ENCODE data around the gene KLHL15. TPM values are rescaled to one million over a fixed set of nuclear protein-coding genes. Genes with fewer than 3 reads are reported as not detected.

The KLHL15 gene
- total RNA-seq, 4 donors from 2014 or later, result 0.60 to 6.7 (median 5.3) TPM

GRCh38 chrX:23993012-23993633 is 33.9 kb downstream of the KLHL15 start:
- WGBS, 2 donors (ENCODE audit: low coverage in 1 of 2), result 76% methylated on average over 3 of the region's 3 CpGs; no CpG with 5 or more reads in 1 of the 2 donors
- Histone ChIP-seq H3K36me3 (no peaks in the 10 kb centered on the region), H3K27ac (no peak overlapping the region), H3K9me3 (no peaks in the 10 kb centered on the region), H3K4me3 (no peak overlapping the region), H3K27me3 (no peaks in the 10 kb centered on the region), H3K4me1 (no peaks in the 10 kb centered on the region)
- intact Hi-C loops (cut with DNase I; ENCODE audit: low total_unique reads), result no loop called here
- DNase-seq, result no peak
- in situ Hi-C loops (cut with MboI; ENCODE audit: low pct_ligation_motif_present in 1 of 4, low pct_unique_long_range_greater_than_20kb in 1 of 4, low sequenced_read_pairs in 3 of 4), result no loop called here
- no peak for TF ChIP-seq EP300 (IDR thresholded peaks at IDR 0.05; ENCODE audit: low read depth)
- no peak for TF ChIP-seq CTCF (IDR thresholded peaks at IDR 0.05)
- no peak for TF ChIP-seq POLR2AphosphoS5 (IDR thresholded peaks at IDR 0.05)
- no peak for TF ChIP-seq POLR2A (IDR thresholded peaks at IDR 0.05)

GRCh38 chrX:23992431-23992830 is 34.6 kb downstream of the KLHL15 start:
- intact Hi-C loops (cut with DNase I; ENCODE audit: low total_unique reads), result no loop called here
- no peaks in the 10 kb centered on the region for H3K36me3 ChIP-seq
- H3K9me3 ChIP-seq, result no peaks in the 10 kb centered on the region
- no peak for DNase-seq
- in situ Hi-C loops (cut with MboI; ENCODE audit: low pct_ligation_motif_present in 1 of 4, low pct_unique_long_range_greater_than_20kb in 1 of 4, low sequenced_read_pairs in 3 of 4), result no loop called here
- WGBS, 2 donors (ENCODE audit: low coverage in 1 of 2), result 80% methylated on average over 3 of the region's 3 CpGs; no CpG with 5 or more reads in 1 of the 2 donors
- TF ChIP-seq EP300 (IDR thresholded peaks at IDR 0.05; ENCODE audit: low read depth), result no peak
- TF ChIP-seq CTCF (IDR thresholded peaks at IDR 0.05), result no peak
- no peak for TF ChIP-seq POLR2A (IDR thresholded peaks at IDR 0.05)
- TF ChIP-seq POLR2AphosphoS5 (IDR thresholded peaks at IDR 0.05), result no peak
- H3K27ac ChIP-seq, result no peak overlapping the region
- H3K4me3 ChIP-seq, result no peak overlapping the region
- no peaks in the 10 kb centered on the region for H3K4me1 ChIP-seq
- H3K27me3 ChIP-seq, result no peaks in the 10 kb centered on the region

- DNase-seq, result no peak
- Histone ChIP-seq H3K9me3 (no peaks in the 10 kb centered on the region), H3K4me3 (no peak overlapping the region), H3K27ac (no peak overlapping the region), H3K27me3 (no peaks in the 10 kb centered on the region), H3K36me3 (no peaks in the 10 kb centered on the region), H3K4me1 (no peaks in the 10 kb centered on the region)
- 89 to 100% methylated on average over 1 to 2 of the region's 2 CpGs for WGBS, 2 donors (ENCODE audit: low coverage in 1 of 2)
- intact Hi-C loops (cut with DNase I; ENCODE audit: low total_unique reads), result no loop called here
- in situ Hi-C loops (cut with MboI; ENCODE audit: low pct_ligation_motif_present in 1 of 4, low pct_unique_long_range_greater_than_20kb in 1 of 4, low sequenced_read_pairs in 3 of 4), result no loop called here
- no peak for TF ChIP-seq POLR2AphosphoS5 (IDR thresholded peaks at IDR 0.05)
- TF ChIP-seq POLR2A (IDR thresholded peaks at IDR 0.05), result no peak
- no peak for TF ChIP-seq EP300 (IDR thresholded peaks at IDR 0.05; ENCODE audit: low read depth)
- TF ChIP-seq CTCF (IDR thresholded peaks at IDR 0.05), result no peak
Measured at GRCh38 chrX:23990455-23990854, 36.5 kb downstream of the KLHL15 start.

GRCh38 chrX:23989689-23990088 is 37.3 kb downstream of the KLHL15 start:
- TF ChIP-seq CTCF (IDR thresholded peaks at IDR 0.05), result no peak
- no peak for TF ChIP-seq POLR2AphosphoS5 (IDR thresholded peaks at IDR 0.05)
- no peak for TF ChIP-seq EP300 (IDR thresholded peaks at IDR 0.05; ENCODE audit: low read depth)
- TF ChIP-seq POLR2A (IDR thresholded peaks at IDR 0.05), result no peak
- WGBS, 2 donors (ENCODE audit: low coverage in 1 of 2), result 84 to 100% methylated on average over 1 to 3 of the region's 3 CpGs
- in situ Hi-C loops (cut with MboI; ENCODE audit: low pct_ligation_motif_present in 1 of 4, low pct_unique_long_range_greater_than_20kb in 1 of 4, low sequenced_read_pairs in 3 of 4), result no loop called here
- Histone ChIP-seq H3K27me3 (no peaks in the 10 kb centered on the region), H3K4me3 (no peak overlapping the region), H3K9me3 (no peaks in the 10 kb centered on the region), H3K4me1 (no peaks in the 10 kb centered on the region), H3K27ac (no peak overlapping the region), H3K36me3 (no peaks in the 10 kb centered on the region)
- intact Hi-C loops (cut with DNase I; ENCODE audit: low total_unique reads), result no loop called here
- DNase-seq, result no peak
